GM21737 (cell line): Measurements from ENCODE around the gene RAB14.
"Not testable (repeated sequence)": the region's sequence is repeated elsewhere in the genome, so short reads cannot be mapped to it uniquely, and the experiment has no call there.

Source experiments
- ATAC-seq: cut with Tn5 transposase; IDR thresholded peaks from one replicate; pipeline ENCODE4 v1.9.1; 2021; ENCODE audit warnings: mild to moderate bottlenecking, moderate library complexity; ENCODE audit not compliant: unreplicated experiment

RAB14 gene

GRCh38 chr9:121169094-121169601 is 32.5 kb downstream of the RAB14 start:
- no peak for ATAC-seq

- no peak for ATAC-seq
These were observed 33.6 kb downstream of the RAB14 start for GRCh38 chr9:121168052-121168451.

- no peak for ATAC-seq
These were observed 41.6 kb downstream of the RAB14 start for GRCh38 chr9:121160025-121160424.

- ATAC-seq = no peak
These were observed 43.7 kb downstream of the RAB14 start for GRCh38 chr9:121157939-121158338.

- ATAC-seq = peak; percentile 77
These were observed 45.4 kb downstream of the RAB14 start for GRCh38 chr9:121156263-121156731.

GRCh38 chr9:121154782-121155181 is 46.9 kb downstream of the RAB14 start:
- ATAC-seq = no peak

- ATAC-seq = no peak
These were observed 48.0 kb downstream of the RAB14 start for GRCh38 chr9:121153642-121154041.

- no peak for ATAC-seq
These were observed 51.5 kb downstream of the RAB14 start for GRCh38 chr9:121150188-121150587.

GRCh38 chr9:121144482-121144881 is 57.2 kb downstream of the RAB14 start:
- ATAC-seq = no peak

- no peak for ATAC-seq
These were observed 57.9 kb downstream of the RAB14 start for GRCh38 chr9:121143771-121144170.

- no peak for ATAC-seq
These were observed 60.0 kb downstream of the RAB14 start for GRCh38 chr9:121141706-121142105.

- ATAC-seq = no peak
These were observed 60.4 kb downstream of the RAB14 start for GRCh38 chr9:121141306-121141705.

- ATAC-seq = no peak
These were observed 61.5 kb downstream of the RAB14 start for GRCh38 chr9:121140162-121140561.

GRCh38 chr9:121138973-121139372 is 62.7 kb downstream of the RAB14 start:
- no peak for ATAC-seq

- no peak for ATAC-seq
These were observed 63.1 kb downstream of the RAB14 start for GRCh38 chr9:121138561-121138960.

GRCh38 chr9:121135642-121136041 is 66.0 kb downstream of the RAB14 start:
- no peak for ATAC-seq

GRCh38 chr9:121133104-121133816 is 68.4 kb downstream of the RAB14 start:
- ATAC-seq = no peak

- ATAC-seq = not testable (repeated sequence)
These were observed 72.3 kb downstream of the RAB14 start for GRCh38 chr9:121129384-121129783.
